ENCODE data around the gene NLRP5.

DNA sequence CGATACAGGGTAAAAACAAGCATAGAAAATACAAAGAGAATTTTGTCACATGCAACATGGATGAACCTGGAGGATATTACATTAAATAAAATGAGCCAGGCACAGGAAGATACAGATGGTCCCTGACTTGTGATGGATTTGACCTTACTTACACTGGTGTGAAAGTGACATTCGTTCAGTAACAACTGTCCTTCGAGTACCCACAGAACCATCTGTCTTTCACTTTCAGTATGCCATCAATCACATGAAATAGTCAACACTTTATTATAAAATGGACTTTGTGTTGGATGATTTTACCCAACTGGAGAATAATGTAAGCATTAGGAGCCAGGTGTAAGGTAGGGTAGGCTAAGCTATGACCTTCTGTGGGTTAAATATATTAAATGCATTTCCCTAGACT, 83.1 kb downstream of the NLRP5 start:
- TF ChIP-seq, protein P1, sequence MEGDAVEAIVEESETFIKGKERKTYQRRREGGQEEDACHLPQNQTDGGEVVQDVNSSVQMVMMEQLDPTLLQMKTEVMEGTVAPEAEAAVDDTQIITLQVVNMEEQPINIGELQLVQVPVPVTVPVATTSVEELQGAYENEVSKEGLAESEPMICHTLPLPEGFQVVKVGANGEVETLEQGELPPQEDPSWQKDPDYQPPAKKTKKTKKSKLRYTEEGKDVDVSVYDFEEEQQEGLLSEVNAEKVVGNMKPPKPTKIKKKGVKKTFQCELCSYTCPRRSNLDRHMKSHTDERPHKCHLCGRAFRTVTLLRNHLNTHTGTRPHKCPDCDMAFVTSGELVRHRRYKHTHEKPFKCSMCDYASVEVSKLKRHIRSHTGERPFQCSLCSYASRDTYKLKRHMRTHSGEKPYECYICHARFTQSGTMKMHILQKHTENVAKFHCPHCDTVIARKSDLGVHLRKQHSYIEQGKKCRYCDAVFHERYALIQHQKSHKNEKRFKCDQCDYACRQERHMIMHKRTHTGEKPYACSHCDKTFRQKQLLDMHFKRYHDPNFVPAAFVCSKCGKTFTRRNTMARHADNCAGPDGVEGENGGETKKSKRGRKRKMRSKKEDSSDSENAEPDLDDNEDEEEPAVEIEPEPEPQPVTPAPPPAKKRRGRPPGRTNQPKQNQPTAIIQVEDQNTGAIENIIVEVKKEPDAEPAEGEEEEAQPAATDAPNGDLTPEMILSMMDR (IDR thresholded peaks at IDR 0.05): no peak
- no peak for TF ChIP-seq POLR2A (IDR thresholded peaks at IDR 0.05)

Data from vagina (tissue), 2 donors.